ENCODE results near the gene ADAMTS15. TPM values are rescaled to one million over a fixed set of nuclear protein-coding genes. Genes with fewer than 3 reads are reported as not detected.

Gene ADAMTS15
- total RNA-seq, 2 experiments from 2014 or later = not detected

DNA sequence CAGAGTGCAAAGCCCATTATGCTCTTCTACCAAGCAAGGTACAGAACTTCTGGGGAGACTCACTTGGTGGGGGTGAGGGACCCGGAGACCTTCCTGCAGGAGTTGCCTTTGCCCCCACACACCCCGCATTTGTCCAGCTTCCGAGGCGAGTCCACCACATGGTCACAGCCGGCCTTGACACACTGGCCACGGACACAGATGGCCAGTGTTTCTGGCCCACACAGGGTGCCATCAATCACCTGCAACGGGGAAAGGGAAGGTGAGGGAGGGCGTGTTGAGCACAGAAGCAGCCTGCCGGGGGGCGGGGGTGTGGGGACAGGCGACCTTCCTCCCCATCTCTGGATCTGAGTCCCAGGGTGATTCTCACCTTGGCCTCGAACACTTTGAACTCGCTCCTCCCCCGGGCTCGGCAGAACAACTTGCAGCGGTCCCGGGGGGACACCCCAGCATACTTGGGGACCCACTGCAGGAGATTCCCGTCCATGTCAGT lies 40.0 kb upstream of the ADAMTS15 start:
- H3K27me3 Mint-ChIP-seq = no peaks in the 10 kb centered on the region
- ChIA-PET CTCF (interaction anchor here (1.2 kb wide), 1 partner anchor 22 kb away, joined by 4 read pairs; no protein-coding TSS in a partner anchor), POLR2A (no interaction called here)
- intact Hi-C loops (cut with micrococcal nuclease) = no loop called here
- no peak overlapping the region for H3K4me3 Mint-ChIP-seq
- no peak overlapping the region for H3K27ac Mint-ChIP-seq
- DNase-seq (no peak), ATAC-seq (no peak)
- H3K9me3 Mint-ChIP-seq = no peaks in the 10 kb centered on the region
- H3K36me3 Mint-ChIP-seq (ENCODE audit: low read depth) = no peaks in the 10 kb centered on the region
- TF ChIP-seq, protein P1, sequence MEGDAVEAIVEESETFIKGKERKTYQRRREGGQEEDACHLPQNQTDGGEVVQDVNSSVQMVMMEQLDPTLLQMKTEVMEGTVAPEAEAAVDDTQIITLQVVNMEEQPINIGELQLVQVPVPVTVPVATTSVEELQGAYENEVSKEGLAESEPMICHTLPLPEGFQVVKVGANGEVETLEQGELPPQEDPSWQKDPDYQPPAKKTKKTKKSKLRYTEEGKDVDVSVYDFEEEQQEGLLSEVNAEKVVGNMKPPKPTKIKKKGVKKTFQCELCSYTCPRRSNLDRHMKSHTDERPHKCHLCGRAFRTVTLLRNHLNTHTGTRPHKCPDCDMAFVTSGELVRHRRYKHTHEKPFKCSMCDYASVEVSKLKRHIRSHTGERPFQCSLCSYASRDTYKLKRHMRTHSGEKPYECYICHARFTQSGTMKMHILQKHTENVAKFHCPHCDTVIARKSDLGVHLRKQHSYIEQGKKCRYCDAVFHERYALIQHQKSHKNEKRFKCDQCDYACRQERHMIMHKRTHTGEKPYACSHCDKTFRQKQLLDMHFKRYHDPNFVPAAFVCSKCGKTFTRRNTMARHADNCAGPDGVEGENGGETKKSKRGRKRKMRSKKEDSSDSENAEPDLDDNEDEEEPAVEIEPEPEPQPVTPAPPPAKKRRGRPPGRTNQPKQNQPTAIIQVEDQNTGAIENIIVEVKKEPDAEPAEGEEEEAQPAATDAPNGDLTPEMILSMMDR (IDR thresholded peaks at IDR 0.05) = no peak
- H3K4me1 Mint-ChIP-seq (ENCODE audit: low read depth) = no peaks in the 10 kb centered on the region

DNA sequence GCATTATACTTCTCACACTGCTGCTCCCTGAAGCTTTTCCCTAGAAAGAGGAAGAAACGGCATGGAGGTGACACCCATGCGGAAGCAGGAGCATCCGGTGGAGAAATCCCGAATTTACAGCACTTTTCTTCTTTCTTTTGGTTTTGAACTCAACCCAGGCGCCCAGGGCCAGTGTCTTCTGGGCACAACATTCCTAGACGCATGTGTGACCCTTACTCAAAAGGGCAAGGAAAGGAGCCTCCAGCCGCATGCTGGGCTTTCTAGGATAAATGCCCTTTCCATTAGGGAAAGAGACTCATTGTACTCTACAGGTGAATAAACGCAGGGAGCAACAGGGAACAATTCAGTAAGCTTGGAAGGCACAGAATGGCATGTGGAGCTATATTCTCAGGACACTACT lies 39.5 kb upstream of the ADAMTS15 start:
- Mint-ChIP-seq H3K36me3 (ENCODE audit: low read depth) (no peaks in the 10 kb centered on the region), H3K27ac (no peak overlapping the region), H3K27me3 (no peaks in the 10 kb centered on the region), H3K4me3 (no peak overlapping the region), H3K4me1 (ENCODE audit: low read depth) (no peaks in the 10 kb centered on the region), H3K9me3 (no peaks in the 10 kb centered on the region)
- TF ChIP-seq, protein P1 (IDR thresholded peaks at IDR 0.05) = no peak
- DNase-seq (no peak), ATAC-seq (no peak)
- intact Hi-C loops (cut with micrococcal nuclease) = no loop called here
- CTCF ChIA-PET = no interaction called here
- POLR2A ChIA-PET = no interaction called here

DNA sequence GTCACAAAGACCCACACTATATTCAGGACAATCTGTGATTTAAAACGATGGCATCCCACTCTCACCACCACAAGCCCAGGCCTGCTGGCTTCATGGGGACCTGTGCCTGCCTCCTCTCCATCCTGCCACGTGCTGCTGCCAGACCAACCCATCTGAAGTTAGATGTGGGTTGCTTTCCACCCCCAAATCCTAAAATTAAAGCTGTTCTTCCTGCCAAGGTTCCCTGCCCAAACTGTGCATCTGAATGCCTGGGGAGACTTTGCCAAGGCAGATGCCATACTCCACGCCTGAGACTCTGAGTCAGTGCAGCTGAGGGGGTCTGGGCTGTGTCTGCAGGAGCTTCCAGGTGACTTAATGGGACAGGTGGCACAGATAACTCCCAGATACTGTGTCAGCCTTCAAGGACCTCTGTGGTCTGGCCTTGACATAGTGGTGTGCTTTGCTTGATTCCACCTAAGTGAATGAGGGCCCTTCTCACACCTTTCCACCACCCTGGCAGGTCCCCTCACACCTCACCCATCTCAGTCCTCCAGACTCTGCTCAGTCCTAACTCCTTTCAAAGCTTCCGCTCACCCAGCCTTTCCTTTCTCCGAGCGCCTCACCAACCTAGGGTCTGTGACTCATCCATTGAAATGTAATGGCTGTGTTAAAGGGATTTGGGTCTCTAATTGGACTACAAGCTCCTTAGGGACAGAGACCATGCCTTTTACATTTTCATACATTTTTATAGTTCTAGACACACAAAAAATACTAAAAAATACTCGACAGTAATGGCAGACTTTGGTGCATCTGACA lies 38.7 kb upstream of the ADAMTS15 start:
- POLR2A ChIA-PET = no interaction called here
- no peak for ATAC-seq
- Mint-ChIP-seq H3K4me3 (no peak overlapping the region), H3K9me3 (no peaks in the 10 kb centered on the region), H3K27ac (no peak overlapping the region), H3K36me3 (ENCODE audit: low read depth) (no peaks in the 10 kb centered on the region), H3K4me1 (ENCODE audit: low read depth) (no peaks in the 10 kb centered on the region), H3K27me3 (no peaks in the 10 kb centered on the region)
- TF ChIP-seq, protein P1 (IDR thresholded peaks at IDR 0.05) = no peak
- intact Hi-C loops (cut with micrococcal nuclease) = no loop called here
- CTCF ChIA-PET = interaction anchor here (0.9 kb wide), 1 partner anchor 452 kb away, joined by 4 read pairs; no protein-coding TSS in a partner anchor
- DNase-seq = no peak

DNA sequence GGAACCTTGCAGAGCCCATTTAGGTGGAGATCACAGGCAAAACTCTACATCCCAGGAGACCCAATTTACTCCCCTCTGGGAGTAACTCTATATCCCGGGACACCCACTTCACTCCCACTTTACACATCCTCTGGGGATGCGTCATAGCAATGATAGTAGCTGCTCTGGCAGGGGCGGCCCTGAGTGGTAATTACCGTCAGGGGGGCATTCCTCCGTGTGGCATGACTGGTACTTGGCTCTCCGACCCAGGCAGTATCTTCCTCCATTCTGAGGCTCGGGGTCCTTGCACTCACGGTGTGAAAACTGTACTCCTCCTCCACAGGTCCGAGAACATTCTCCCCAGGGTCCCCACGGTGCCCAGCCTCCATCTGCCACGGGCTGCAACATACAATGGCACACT lies 37.2 kb upstream of the ADAMTS15 start:
- Mint-ChIP-seq H3K27ac (no peak overlapping the region), H3K4me3 (no peak overlapping the region), H3K27me3 (no peaks in the 10 kb centered on the region), H3K36me3 (ENCODE audit: low read depth) (no peaks in the 10 kb centered on the region), H3K9me3 (no peaks in the 10 kb centered on the region), H3K4me1 (ENCODE audit: low read depth) (no peaks in the 10 kb centered on the region)
- no peak for DNase-seq
- POLR2A ChIA-PET = no interaction called here
- intact Hi-C loops (cut with micrococcal nuclease) = no loop called here
- ATAC-seq = no peak
- CTCF ChIA-PET = no interaction called here
- TF ChIP-seq, protein P1 (IDR thresholded peaks at IDR 0.05) = no peak

DNA sequence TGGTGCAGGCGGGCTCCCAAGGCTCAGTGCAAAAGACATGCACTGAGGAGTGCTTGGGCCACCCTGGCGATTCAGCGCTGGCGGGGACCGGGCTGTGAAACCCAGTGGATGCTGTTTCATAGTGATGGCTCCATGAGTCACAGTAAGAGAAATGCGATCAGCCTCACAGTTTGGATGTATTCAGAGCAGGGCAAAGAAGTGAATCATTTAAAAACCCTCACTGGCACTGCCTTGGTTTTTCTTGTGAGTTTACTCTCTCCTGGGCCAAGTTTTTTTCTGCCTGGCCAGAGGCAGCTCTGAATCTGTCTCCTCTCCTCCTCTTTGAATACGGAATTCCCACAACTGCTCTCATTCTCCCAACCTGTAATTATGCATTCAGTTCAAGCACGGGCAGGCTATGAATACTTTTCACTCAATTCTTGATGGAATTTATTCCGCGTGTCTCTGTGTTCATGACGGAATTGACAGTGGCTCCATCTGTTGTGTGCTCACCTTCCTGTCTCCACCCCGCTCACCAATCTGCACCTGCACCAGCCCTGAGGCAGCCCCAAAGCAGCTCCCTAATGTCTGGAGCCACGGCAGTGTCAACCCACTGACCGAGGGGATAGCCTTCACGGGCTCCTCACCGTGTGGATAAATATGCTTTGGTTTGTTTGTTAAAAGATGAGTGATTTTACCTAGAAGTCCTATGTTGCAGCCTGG lies 34.9 kb upstream of the ADAMTS15 start:
- Mint-ChIP-seq H3K27ac (no peak overlapping the region), H3K9me3 (no peaks in the 10 kb centered on the region), H3K4me3 (no peak overlapping the region), H3K27me3 (no peaks in the 10 kb centered on the region), H3K4me1 (ENCODE audit: low read depth) (no peaks in the 10 kb centered on the region), H3K36me3 (ENCODE audit: low read depth) (no peaks in the 10 kb centered on the region)
- DNase-seq = no peak
- CTCF ChIA-PET = interaction anchor here (0.7 to 1.0 kb wide), 3 partner anchors 17 to 449 kb away, joined by 3 read pairs; no protein-coding TSS in a partner anchor
- TF ChIP-seq, protein P1 (IDR thresholded peaks at IDR 0.05) = no peak
- ATAC-seq = peak; percentile 47
- POLR2A ChIA-PET = no interaction called here
- intact Hi-C loops (cut with micrococcal nuclease) = no loop called here
